Thoracic aorta (tissue), 2 donors: Measurements from ENCODE around the gene PPP1R9B. TPM values are rescaled to one million over a fixed set of nuclear protein-coding genes. Genes with fewer than 3 reads are reported as not detected.

Experiments used
- ATAC-seq: fragments of 150-250 bp; one replicate; pipeline ENCODE4 v1.8.0; 2017; ENCODE audit warnings: low read depth; ENCODE audit not compliant: insufficient number of reproducible peaks, low FRiP score
- DNase-seq: peaks from one replicate; pipeline ENCODE4 v3.0.0-alpha.2; 2020; ENCODE audit warnings: low spot score
- H3K27ac ChIP-seq, 2 donors: fragments of 200-600 bp; sonication (generic); 1 replicate in 1 of 2; 2 replicates in 1 of 2; pipeline ENCODE4 v1.5.1; 2016; ENCODE audit warnings: mild to moderate bottlenecking in 2 of 2, moderate library complexity in 2 of 2
- H3K27me3 ChIP-seq: fragments of 200-600 bp; sonication (generic); replicated peaks from 2 replicates; pipeline ENCODE4 v1.6.0; 2016; ENCODE audit warnings: mild to moderate bottlenecking; ENCODE audit not compliant: insufficient read depth
- H3K36me3 ChIP-seq: fragments of 200-600 bp; sonication (generic); one replicate; pipeline ENCODE4 v1.5.1; 2016
- H3K4me1 ChIP-seq, 2 donors: fragments of 200-600 bp; sonication (generic); 1 replicate in 1 of 2; 2 replicates in 1 of 2; pipeline versions ENCODE4 v1.5.1 to v1.6.0; 2016; ENCODE audit warnings: low read depth in 2 of 2, mild to moderate bottlenecking in 1 of 2; ENCODE audit not compliant: control insufficient read depth in 1 of 2
- H3K4me3 ChIP-seq: fragments of 200-600 bp; sonication (generic); 2 replicates; pipeline ENCODE4 v1.5.1; 2016; ENCODE audit warnings: mild to moderate bottlenecking
- H3K9me3 ChIP-seq: fragments of 200-600 bp; sonication (generic); 2 replicates; pipeline ENCODE4 v1.5.1; 2016
- CTCF ChIP-seq: fragments of 200-600 bp; sonication (generic); IDR thresholded peaks from one replicate; pipeline ENCODE4 v1.5.1; 2019; ENCODE audit warnings: antibody characterized with exemption
- total RNA-seq, 2 donors: library from RNA; depleted of rRNA; stranded (reverse); fragments of >200 nt; gene quantifications; one replicate each; pipeline versions ENCODE4 v1.1.0 to v1.2.3, GENCODE V29; 2016

PPP1R9B gene
- total RNA-seq, 2 donors from 2014 or later, result 53.3 to 67.1 TPM

GRCh38 chr17:50107790-50108414 lies 42.6 kb downstream of the PPP1R9B start:
- no peak for TF ChIP-seq CTCF
- Histone ChIP-seq H3K4me1 (peaks cover 16 to 26% of the 10 kb centered on the region in 2 donors), H3K36me3 (peaks cover 56% of the 10 kb centered on the region), H3K27me3 (no peaks in the 10 kb centered on the region), H3K4me3 (no peak overlapping the region), H3K9me3 (no peaks in the 10 kb centered on the region), H3K27ac (no peak overlapping the region)
- no peak for DNase-seq
- ATAC-seq, result no peak

GRCh38 chr17:50106393-50107131 lies 43.9 kb downstream of the PPP1R9B start:
- Histone ChIP-seq H3K27ac (no peak overlapping the region), H3K27me3 (no peaks in the 10 kb centered on the region), H3K4me1 (peaks cover 7 to 26% of the 10 kb centered on the region in 2 donors), H3K9me3 (no peaks in the 10 kb centered on the region), H3K36me3 (peaks cover 56% of the 10 kb centered on the region), H3K4me3 (no peak overlapping the region)
- DNase-seq, result no peak
- no peak for ATAC-seq
- no peak for TF ChIP-seq CTCF

- Histone ChIP-seq H3K4me3 (no peak overlapping the region), H3K4me1 (peaks cover 3 to 26% of the 10 kb centered on the region in 2 donors), H3K9me3 (no peaks in the 10 kb centered on the region), H3K27me3 (no peaks in the 10 kb centered on the region), H3K27ac (no peak overlapping the region), H3K36me3 (peaks cover 56% of the 10 kb centered on the region)
- no peak for DNase-seq
- ATAC-seq, result no peak
- no peak for TF ChIP-seq CTCF
These were observed 44.7 kb downstream of the PPP1R9B start for GRCh38 chr17:50105811-50106210.

GRCh38 chr17:50103941-50104340 lies 46.5 kb downstream of the PPP1R9B start:
- Histone ChIP-seq H3K4me3 (no peak overlapping the region), H3K4me1 (peaks cover 3 to 34% of the 10 kb centered on the region in 2 donors), H3K27ac (no peak overlapping the region), H3K9me3 (no peaks in the 10 kb centered on the region), H3K36me3 (peaks cover 47% of the 10 kb centered on the region), H3K27me3 (no peaks in the 10 kb centered on the region)
- no peak for TF ChIP-seq CTCF
- DNase-seq (no peak), ATAC-seq (no peak)

- Histone ChIP-seq H3K27ac (no peak overlapping the region), H3K4me1 (peaks cover 3 to 34% of the 10 kb centered on the region in 2 donors)
- TF ChIP-seq CTCF, result no peak
These were observed 47.2 kb downstream of the PPP1R9B start for GRCh38 chr17:50103252-50103651.

More at GRCh38 chr17:50103252-50103651, 47.2 kb downstream of the PPP1R9B start:
- no peak for ATAC-seq
- no peak for DNase-seq
- no peak overlapping the region for H3K4me3 ChIP-seq
- H3K27me3 ChIP-seq, result no peaks in the 10 kb centered on the region
- H3K9me3 ChIP-seq, result no peaks in the 10 kb centered on the region
- peaks cover 48% of the 10 kb centered on the region for H3K36me3 ChIP-seq
